ENCODE data around the gene TMA7B. TPM values are rescaled to one million over a fixed set of nuclear protein-coding genes. Genes with fewer than 3 reads are reported as not detected.

TMA7B gene
- total and polyA plus RNA-seq, 10 of the 15 experiments (the other 5 are each of a cell fraction or from before 2014, with no cell fraction given) = 0.33 to 2.9 (median 1.8) TPM

DNA sequence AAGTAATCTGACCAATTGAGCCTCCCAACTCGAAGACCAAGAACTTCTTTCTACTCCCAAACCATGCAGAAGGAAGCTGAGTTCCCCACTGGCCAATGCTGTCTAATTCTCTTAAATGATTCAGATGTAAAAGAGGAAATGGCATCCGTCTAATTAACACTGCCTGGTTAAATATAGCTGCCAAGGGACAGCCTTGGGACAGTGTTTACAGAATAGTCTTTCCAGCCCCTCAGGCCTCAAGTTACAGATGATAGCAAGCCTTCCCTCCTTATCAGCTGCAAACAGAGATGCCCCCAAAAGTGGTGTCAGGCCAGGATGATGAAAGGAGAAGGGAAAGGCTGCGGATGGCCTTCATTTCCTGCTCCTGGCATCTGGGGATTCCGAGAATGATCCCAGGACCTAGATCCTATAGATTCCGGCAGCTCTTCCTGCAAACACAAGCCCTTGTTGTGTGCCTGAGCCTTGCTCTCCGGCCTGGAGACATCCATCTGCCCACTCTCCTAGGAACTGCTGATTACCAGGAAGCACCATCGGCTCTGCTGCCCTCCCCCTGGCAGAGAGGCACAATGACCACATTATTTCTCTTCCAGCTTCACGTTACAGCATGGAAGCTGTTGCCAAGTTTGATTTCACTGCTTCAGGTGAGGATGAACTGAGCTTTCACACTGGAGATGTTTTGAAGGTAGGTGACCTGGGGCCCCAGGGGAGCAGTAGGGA lies 13.5 kb upstream of the TMA7B start (continued):
- TF ChIP-seq, protein P1, sequence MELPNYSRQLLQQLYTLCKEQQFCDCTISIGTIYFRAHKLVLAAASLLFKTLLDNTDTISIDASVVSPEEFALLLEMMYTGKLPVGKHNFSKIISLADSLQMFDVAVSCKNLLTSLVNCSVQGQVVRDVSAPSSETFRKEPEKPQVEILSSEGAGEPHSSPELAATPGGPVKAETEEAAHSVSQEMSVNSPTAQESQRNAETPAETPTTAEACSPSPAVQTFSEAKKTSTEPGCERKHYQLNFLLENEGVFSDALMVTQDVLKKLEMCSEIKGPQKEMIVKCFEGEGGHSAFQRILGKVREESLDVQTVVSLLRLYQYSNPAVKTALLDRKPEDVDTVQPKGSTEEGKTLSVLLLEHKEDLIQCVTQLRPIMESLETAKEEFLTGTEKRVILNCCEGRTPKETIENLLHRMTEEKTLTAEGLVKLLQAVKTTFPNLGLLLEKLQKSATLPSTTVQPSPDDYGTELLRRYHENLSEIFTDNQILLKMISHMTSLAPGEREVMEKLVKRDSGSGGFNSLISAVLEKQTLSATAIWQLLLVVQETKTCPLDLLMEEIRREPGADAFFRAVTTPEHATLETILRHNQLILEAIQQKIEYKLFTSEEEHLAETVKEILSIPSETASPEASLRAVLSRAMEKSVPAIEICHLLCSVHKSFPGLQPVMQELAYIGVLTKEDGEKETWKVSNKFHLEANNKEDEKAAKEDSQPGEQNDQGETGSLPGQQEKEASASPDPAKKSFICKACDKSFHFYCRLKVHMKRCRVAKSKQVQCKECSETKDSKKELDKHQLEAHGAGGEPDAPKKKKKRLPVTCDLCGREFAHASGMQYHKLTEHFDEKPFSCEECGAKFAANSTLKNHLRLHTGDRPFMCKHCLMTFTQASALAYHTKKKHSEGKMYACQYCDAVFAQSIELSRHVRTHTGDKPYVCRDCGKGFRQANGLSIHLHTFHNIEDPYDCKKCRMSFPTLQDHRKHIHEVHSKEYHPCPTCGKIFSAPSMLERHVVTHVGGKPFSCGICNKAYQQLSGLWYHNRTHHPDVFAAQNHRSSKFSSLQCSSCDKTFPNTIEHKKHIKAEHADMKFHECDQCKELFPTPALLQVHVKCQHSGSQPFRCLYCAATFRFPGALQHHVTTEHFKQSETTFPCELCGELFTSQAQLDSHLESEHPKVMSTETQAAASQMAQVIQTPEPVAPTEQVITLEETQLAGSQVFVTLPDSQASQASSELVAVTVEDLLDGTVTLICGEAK (IDR thresholded peaks at IDR 0.05; ENCODE audit: borderline replicate concordance) = no peak
- no peak for TF ChIP-seq SMC3 (IDR thresholded peaks at IDR 0.05; ENCODE audit: borderline replicate concordance, low read length)
- TF ChIP-seq, protein P2, sequence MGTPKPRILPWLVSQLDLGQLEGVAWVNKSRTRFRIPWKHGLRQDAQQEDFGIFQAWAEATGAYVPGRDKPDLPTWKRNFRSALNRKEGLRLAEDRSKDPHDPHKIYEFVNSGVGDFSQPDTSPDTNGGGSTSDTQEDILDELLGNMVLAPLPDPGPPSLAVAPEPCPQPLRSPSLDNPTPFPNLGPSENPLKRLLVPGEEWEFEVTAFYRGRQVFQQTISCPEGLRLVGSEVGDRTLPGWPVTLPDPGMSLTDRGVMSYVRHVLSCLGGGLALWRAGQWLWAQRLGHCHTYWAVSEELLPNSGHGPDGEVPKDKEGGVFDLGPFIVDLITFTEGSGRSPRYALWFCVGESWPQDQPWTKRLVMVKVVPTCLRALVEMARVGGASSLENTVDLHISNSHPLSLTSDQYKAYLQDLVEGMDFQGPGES (IDR thresholded peaks at IDR 0.05) = no peak
- no peak for TF ChIP-seq CHD2 (IDR thresholded peaks at IDR 0.05; ENCODE audit: borderline replicate concordance, low read depth, low read length)
- no peak for TF ChIP-seq RUNX3 (IDR thresholded peaks at IDR 0.05; ENCODE audit: low read length)
- TF ChIP-seq, protein P3, sequence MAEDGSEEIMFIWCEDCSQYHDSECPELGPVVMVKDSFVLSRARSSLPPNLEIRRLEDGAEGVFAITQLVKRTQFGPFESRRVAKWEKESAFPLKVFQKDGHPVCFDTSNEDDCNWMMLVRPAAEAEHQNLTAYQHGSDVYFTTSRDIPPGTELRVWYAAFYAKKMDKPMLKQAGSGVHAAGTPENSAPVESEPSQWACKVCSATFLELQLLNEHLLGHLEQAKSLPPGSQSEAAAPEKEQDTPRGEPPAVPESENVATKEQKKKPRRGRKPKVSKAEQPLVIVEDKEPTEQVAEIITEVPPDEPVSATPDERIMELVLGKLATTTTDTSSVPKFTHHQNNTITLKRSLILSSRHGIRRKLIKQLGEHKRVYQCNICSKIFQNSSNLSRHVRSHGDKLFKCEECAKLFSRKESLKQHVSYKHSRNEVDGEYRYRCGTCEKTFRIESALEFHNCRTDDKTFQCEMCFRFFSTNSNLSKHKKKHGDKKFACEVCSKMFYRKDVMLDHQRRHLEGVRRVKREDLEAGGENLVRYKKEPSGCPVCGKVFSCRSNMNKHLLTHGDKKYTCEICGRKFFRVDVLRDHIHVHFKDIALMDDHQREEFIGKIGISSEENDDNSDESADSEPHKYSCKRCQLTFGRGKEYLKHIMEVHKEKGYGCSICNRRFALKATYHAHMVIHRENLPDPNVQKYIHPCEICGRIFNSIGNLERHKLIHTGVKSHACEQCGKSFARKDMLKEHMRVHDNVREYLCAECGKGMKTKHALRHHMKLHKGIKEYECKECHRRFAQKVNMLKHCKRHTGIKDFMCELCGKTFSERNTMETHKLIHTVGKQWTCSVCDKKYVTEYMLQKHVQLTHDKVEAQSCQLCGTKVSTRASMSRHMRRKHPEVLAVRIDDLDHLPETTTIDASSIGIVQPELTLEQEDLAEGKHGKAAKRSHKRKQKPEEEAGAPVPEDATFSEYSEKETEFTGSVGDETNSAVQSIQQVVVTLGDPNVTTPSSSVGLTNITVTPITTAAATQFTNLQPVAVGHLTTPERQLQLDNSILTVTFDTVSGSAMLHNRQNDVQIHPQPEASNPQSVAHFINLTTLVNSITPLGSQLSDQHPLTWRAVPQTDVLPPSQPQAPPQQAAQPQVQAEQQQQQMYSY (CRISPR knock-in tag; IDR thresholded peaks at IDR 0.05) = no peak
- no peak for TF ChIP-seq GABPA (IDR thresholded peaks at IDR 0.05; ENCODE audit: low read depth)
- no peak for TF ChIP-seq EP300 (IDR thresholded peaks at IDR 0.05; ENCODE audit: borderline replicate concordance in 1 of 2, control insufficient read depth in 1 of 2, low read depth in 2 of 2, low read length in 2 of 2)
- TF ChIP-seq DPF2 (IDR thresholded peaks at IDR 0.05) = 0 out of 2 replicates have a peak, but pooled peaks have one; percentile 44
- TF ChIP-seq, protein P4, sequence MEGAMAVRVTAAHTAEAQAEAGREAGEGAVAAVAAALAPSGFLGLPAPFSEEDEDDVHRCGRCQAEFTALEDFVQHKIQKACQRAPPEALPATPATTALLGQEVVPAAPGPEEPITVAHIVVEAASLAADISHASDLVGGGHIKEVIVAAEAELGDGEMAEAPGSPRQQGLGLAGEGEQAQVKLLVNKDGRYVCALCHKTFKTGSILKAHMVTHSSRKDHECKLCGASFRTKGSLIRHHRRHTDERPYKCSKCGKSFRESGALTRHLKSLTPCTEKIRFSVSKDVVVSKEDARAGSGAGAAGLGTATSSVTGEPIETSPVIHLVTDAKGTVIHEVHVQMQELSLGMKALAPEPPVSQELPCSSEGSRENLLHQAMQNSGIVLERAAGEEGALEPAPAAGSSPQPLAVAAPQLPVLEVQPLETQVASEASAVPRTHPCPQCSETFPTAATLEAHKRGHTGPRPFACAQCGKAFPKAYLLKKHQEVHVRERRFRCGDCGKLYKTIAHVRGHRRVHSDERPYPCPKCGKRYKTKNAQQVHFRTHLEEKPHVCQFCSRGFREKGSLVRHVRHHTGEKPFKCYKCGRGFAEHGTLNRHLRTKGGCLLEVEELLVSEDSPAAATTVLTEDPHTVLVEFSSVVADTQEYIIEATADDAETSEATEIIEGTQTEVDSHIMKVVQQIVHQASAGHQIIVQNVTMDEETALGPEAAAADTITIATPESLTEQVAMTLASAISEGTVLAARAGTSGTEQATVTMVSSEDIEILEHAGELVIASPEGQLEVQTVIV (IDR thresholded peaks at IDR 0.05; ENCODE audit: borderline replicate concordance, partially characterized antibody) = no peak
- TF ChIP-seq FOXM1 (IDR thresholded peaks at IDR 0.05; ENCODE audit: low read depth, low read length) = no peak
- TF ChIP-seq MEF2A (IDR thresholded peaks at IDR 0.05; ENCODE audit: insufficient read depth, low read depth, low read length) = no peak
- TF ChIP-seq ESRRA (IDR thresholded peaks at IDR 0.05; ENCODE audit: low read length) = no peak

Measured in GM12878 (cell line).